Trophoblast cell (in vitro differentiated cells and primary cell): Measurements from ENCODE around the gene MCF2L2.

ENCODE experiments used
- DNase-seq, 2 donors: peaks; one replicate each; pipeline ENCODE4 v3.0.0-alpha.2; 2016
- H2AFZ ChIP-seq: 2 replicates; pipeline ENCODE4 v1.6.1; 2013; ENCODE audit warnings: low read length, moderate library complexity, mild to moderate bottlenecking; ENCODE audit not compliant: insufficient read depth, poor library complexity
- H2AK5ac ChIP-seq: 2 replicates; pipeline ENCODE4 v1.6.1; 2013; ENCODE audit warnings: mild to moderate bottlenecking, low read length
- H2BK120ac ChIP-seq: 2 replicates; pipeline ENCODE4 v1.6.1; 2013; ENCODE audit warnings: low read length, mild to moderate bottlenecking, moderate library complexity; ENCODE audit not compliant: insufficient read depth, poor library complexity
- H2BK12ac ChIP-seq: 2 replicates; pipeline ENCODE4 v1.6.1; 2013; ENCODE audit warnings: mild to moderate bottlenecking, low read length, moderate library complexity
- H2BK5ac ChIP-seq: 2 replicates; pipeline ENCODE4 v1.6.1; 2013; ENCODE audit warnings: low read length, low read depth, moderate library complexity, mild to moderate bottlenecking; ENCODE audit not compliant: poor library complexity
- H3K14ac ChIP-seq: 2 replicates; pipeline ENCODE4 v1.6.1; 2013; ENCODE audit warnings: mild to moderate bottlenecking, low read length
- H3K18ac ChIP-seq: 2 replicates; pipeline ENCODE4 v1.6.1; 2013; ENCODE audit warnings: mild to moderate bottlenecking, low read length
- H3K23ac ChIP-seq: 2 replicates; pipeline ENCODE4 v1.6.1; 2013; ENCODE audit warnings: low read length
- H3K27ac ChIP-seq: 2 replicates; pipeline ENCODE4 v1.5.1; 2013; ENCODE audit warnings: low read depth, mild to moderate bottlenecking, inconsistent platforms, low read length, moderate library complexity
- H3K27me3 ChIP-seq: 2 replicates; pipeline ENCODE4 v1.6.1; 2013; ENCODE audit warnings: inconsistent platforms, mild to moderate bottlenecking, low read length, moderate library complexity; ENCODE audit not compliant: insufficient read depth
- H3K36me3 ChIP-seq, 2 experiments: 1 replicate in 1 of 2; 2 replicates in 1 of 2; pipeline ENCODE4 v1.6.1; 2013; ENCODE audit warnings: low read length in 2 of 2, mild to moderate bottlenecking in 2 of 2, moderate library complexity in 1 of 2; ENCODE audit not compliant: insufficient read depth in 2 of 2, control insufficient read depth in 1 of 2
- H3K4ac ChIP-seq: 2 replicates; pipeline ENCODE4 v1.6.1; 2013; ENCODE audit warnings: low read depth, mild to moderate bottlenecking, low read length, moderate library complexity
- H3K4me1 ChIP-seq, 2 experiments: 1 replicate in 1 of 2; 2 replicates in 1 of 2; pipeline ENCODE4 v1.6.1; 2013; ENCODE audit warnings: low read length in 2 of 2, mild to moderate bottlenecking in 2 of 2, moderate library complexity in 1 of 2; ENCODE audit not compliant: insufficient read depth in 2 of 2, control insufficient read depth in 1 of 2
- H3K4me2 ChIP-seq: 2 replicates; pipeline ENCODE4 v1.6.1; 2013; ENCODE audit warnings: inconsistent platforms, mild to moderate bottlenecking, low read length, moderate library complexity
- H3K4me3 ChIP-seq: 2 replicates; pipeline ENCODE4 v1.5.1; 2013; ENCODE audit warnings: mild to moderate bottlenecking, low read depth, low read length, inconsistent platforms
- H3K79me1 ChIP-seq: one replicate; pipeline ENCODE4 v1.6.1; 2013; ENCODE audit warnings: low read length
- H3K79me2 ChIP-seq: 2 replicates; pipeline ENCODE4 v1.6.1; 2013; ENCODE audit warnings: low read length, mild to moderate bottlenecking; ENCODE audit not compliant: control insufficient read depth, insufficient read depth, poor library complexity
- H3K9ac ChIP-seq: 2 replicates; pipeline ENCODE4 v1.6.1; 2013; ENCODE audit warnings: mild to moderate bottlenecking, low read length
- H3K9me3 ChIP-seq: 2 replicates; pipeline ENCODE4 v1.6.1; 2013; ENCODE audit warnings: low read depth, mild to moderate bottlenecking, control low read depth, inconsistent platforms, low read length; ENCODE audit not compliant: insufficient read depth
- H4K12ac ChIP-seq: 2 replicates; pipeline ENCODE4 v1.6.1; 2013; ENCODE audit warnings: low read depth, mild to moderate bottlenecking, low read length, moderate library complexity
- H4K8ac ChIP-seq: 2 replicates; pipeline ENCODE4 v1.6.1; 2013; ENCODE audit warnings: low read depth, mild to moderate bottlenecking, low read length, moderate library complexity
- H4K91ac ChIP-seq: one replicate; pipeline ENCODE4 v1.6.1; 2013; ENCODE audit warnings: low read depth, mild to moderate bottlenecking, low read length, moderate library complexity
- WGBS: extraction: QIAGEN DNeasy Blood & Tissue Kit; methylation state at CpG from one replicate; pipeline ENCODE4 v1.1.7; 2013; ENCODE audit warnings: missing lambda C conversion rate; ENCODE audit not compliant: insufficient read length, insufficient coverage; ENCODE audit errors: extremely low coverage; 5-methylcytosine and 5-hydroxymethylcytosine counted together

MCF2L2 gene

GRCh38 chr3:183284570-183284969 is 143.8 kb downstream of the MCF2L2 start:
- Histone ChIP-seq H2AFZ (no peak overlapping the region), H2BK5ac (no peak overlapping the region), H3K23ac (no peak overlapping the region), H3K79me1 (no peaks in the 10 kb centered on the region), H3K4me1 (peaks cover 3 to 4% of the 10 kb centered on the region in 2 experiments), H3K4ac (no peak overlapping the region), H3K9me3 (no peaks in the 10 kb centered on the region), H2BK12ac (no peak overlapping the region), H3K27me3 (no peaks in the 10 kb centered on the region), H3K4me2 (no peak overlapping the region), H3K4me3 (no peak overlapping the region), H3K36me3 (no peaks in the 10 kb centered on the region), H3K14ac (no peak overlapping the region), H3K27ac (no peak overlapping the region), H2BK120ac (no peak overlapping the region), H3K79me2 (no peaks in the 10 kb centered on the region), H2AK5ac (no peak overlapping the region), H4K91ac (no peak overlapping the region), H3K9ac (no peak overlapping the region), H4K8ac (no peak overlapping the region), H4K12ac (no peak overlapping the region), H3K18ac (no peak overlapping the region)
- no CpG with 5 or more reads among the region's 3 CpGs for WGBS
- DNase-seq, result no peak

- Histone ChIP-seq H2AK5ac (no peak overlapping the region), H3K79me2 (no peaks in the 10 kb centered on the region), H3K9me3 (no peaks in the 10 kb centered on the region), H3K79me1 (no peaks in the 10 kb centered on the region), H3K4ac (no peak overlapping the region), H3K27ac (no peak overlapping the region), H3K4me3 (no peak overlapping the region), H3K9ac (no peak overlapping the region), H2BK12ac (no peak overlapping the region), H3K4me1 (peaks cover 3 to 4% of the 10 kb centered on the region in 2 experiments), H2BK5ac (no peak overlapping the region), H3K36me3 (no peaks in the 10 kb centered on the region), H3K18ac (no peak overlapping the region), H3K23ac (no peak overlapping the region), H3K27me3 (no peaks in the 10 kb centered on the region), H4K8ac (no peak overlapping the region), H4K91ac (no peak overlapping the region), H4K12ac (no peak overlapping the region), H2AFZ (no peak overlapping the region), H2BK120ac (no peak overlapping the region), H3K4me2 (no peak overlapping the region), H3K14ac (no peak overlapping the region)
- DNase-seq, result no peak
- WGBS, result no CpG with 5 or more reads among the region's 2 CpGs
These were observed 144.5 kb downstream of the MCF2L2 start for GRCh38 chr3:183283886-183284285.

DNA sequence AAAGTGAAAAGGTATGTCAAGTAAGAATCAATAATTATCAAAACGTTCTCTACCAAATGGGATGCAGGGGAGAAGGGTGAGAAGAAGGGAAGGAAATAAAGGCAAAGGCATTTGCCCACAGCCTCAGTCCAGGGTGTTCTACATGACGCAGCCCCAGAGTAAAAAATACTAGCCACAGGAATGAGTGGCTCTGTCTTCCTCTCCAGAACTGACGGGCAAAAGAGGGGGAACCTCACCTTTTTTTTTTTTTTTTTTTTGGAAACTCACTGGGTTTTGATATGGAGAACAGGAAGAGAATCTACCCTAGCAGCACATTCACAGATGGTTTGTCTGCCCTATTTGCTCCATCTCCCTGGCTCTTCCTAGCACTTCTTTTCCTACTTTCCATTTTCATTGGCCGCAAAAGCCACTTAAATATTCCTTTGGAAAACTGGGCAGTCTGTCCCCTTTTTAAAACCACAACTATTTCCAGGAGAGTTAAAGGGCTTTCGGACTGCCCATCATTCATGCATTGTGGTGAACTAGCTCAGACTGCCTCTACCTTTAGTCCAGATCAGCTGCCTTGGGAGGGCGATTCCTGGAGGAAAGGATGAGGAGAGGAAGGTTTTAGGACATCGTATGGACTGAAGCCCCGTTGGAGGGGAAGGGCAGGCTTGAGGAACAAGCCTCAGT is 147.2 kb downstream of the MCF2L2 start:
- no peak overlapping the region for H4K91ac ChIP-seq
- H2BK5ac ChIP-seq, result no peak overlapping the region
- H2BK120ac ChIP-seq, result no peak overlapping the region
- H4K8ac ChIP-seq, result no peak overlapping the region
- no peak overlapping the region for H2AK5ac ChIP-seq
- H2BK12ac ChIP-seq, result no peak overlapping the region
- H3K9ac ChIP-seq, result no peak overlapping the region
- H3K4me1 ChIP-seq, result peaks cover 3 to 4% of the 10 kb centered on the region in 2 experiments
- H3K79me2 ChIP-seq, result no peaks in the 10 kb centered on the region
- no peak overlapping the region for H3K23ac ChIP-seq
- H3K36me3 ChIP-seq, result no peaks in the 10 kb centered on the region
- no peak overlapping the region for H2AFZ ChIP-seq
- H3K4me2 ChIP-seq, result no peak overlapping the region
- H3K79me1 ChIP-seq, result no peaks in the 10 kb centered on the region
- H3K4me3 ChIP-seq, result no peak overlapping the region
- H3K27me3 ChIP-seq, result no peaks in the 10 kb centered on the region
- no peak for DNase-seq
- H4K12ac ChIP-seq, result peak overlapping the region; percentile 60
- no peaks in the 10 kb centered on the region for H3K9me3 ChIP-seq
- WGBS, result no CpG with 5 or more reads among the region's 8 CpGs
- no peak overlapping the region for H3K18ac ChIP-seq
- no peak overlapping the region for H3K4ac ChIP-seq
- H3K27ac ChIP-seq, result no peak overlapping the region
- H3K14ac ChIP-seq, result no peak overlapping the region

GRCh38 chr3:183279371-183279770 is 149.0 kb downstream of the MCF2L2 start:
- Histone ChIP-seq H2BK120ac (no peak overlapping the region), H2AFZ (no peak overlapping the region), H3K9me3 (no peaks in the 10 kb centered on the region), H3K4me1 (peaks cover 0 to 4% of the 10 kb centered on the region in 2 experiments), H4K12ac (no peak overlapping the region), H3K9ac (no peak overlapping the region), H3K27me3 (no peaks in the 10 kb centered on the region), H3K14ac (no peak overlapping the region), H4K8ac (no peak overlapping the region), H2BK12ac (no peak overlapping the region), H3K36me3 (no peaks in the 10 kb centered on the region), H2AK5ac (no peak overlapping the region), H3K4me3 (no peak overlapping the region), H3K23ac (no peak overlapping the region), H3K79me2 (no peaks in the 10 kb centered on the region), H3K79me1 (no peaks in the 10 kb centered on the region), H3K27ac (no peak overlapping the region), H3K4me2 (no peak overlapping the region), H3K18ac (no peak overlapping the region), H2BK5ac (no peak overlapping the region), H4K91ac (no peak overlapping the region), H3K4ac (no peak overlapping the region)
- DNase-seq, result no peak
- no CpG with 5 or more reads among the region's 3 CpGs for WGBS
